ENCODE results near the gene MVB12A. TPM values are rescaled to one million over a fixed set of nuclear protein-coding genes. Genes with fewer than 3 reads are reported as not detected.

The MVB12A gene
- polyA plus RNA-seq, 3 donors, result 43.2 to 47.8 (median 43.7) TPM

GRCh38 chr19:17393002-17393401 lies 26.8 kb upstream of the MVB12A start:
- Mint-ChIP-seq H3K4me1 (peaks cover 30% of the 10 kb centered on the region), H3K27me3 (ENCODE audit: low read depth in 3 of 3) (peaks cover 17 to 27% (median 22%) of the 10 kb centered on the region in 3 donors), H3K36me3 (peaks cover 6 to 12% of the 10 kb centered on the region in 2 donors), H3K9me3 (peaks cover 4 to 18% (median 11%) of the 10 kb centered on the region in 7 donors), H3K4me3 (no peak overlapping the region), H3K27ac (peak overlapping the region in 1 of 7 donors; percentile 48)
- WGBS (ENCODE audit: insufficient coverage), result 80% methylated on average over 1 of the region's 2 CpGs
- Histone ChIP-seq H3K36me3 (replicated peaks in 1 of 2; ENCODE audit: control insufficient read depth in 1 of 2, insufficient read depth in 2 of 2, low read length in 2 of 2) (peaks cover 2 to 10% of the 10 kb centered on the region in 2 donors), H3K4me1 (ENCODE audit: control insufficient read depth in 1 of 2, insufficient read depth in 2 of 2, low read length in 2 of 2) (peaks cover 31 to 38% of the 10 kb centered on the region in 2 donors), H3K4me2 (replicated peaks; ENCODE audit: extremely low read depth, low read length, poor library complexity, severe bottlenecking) (no peak overlapping the region), H3K79me2 (ENCODE audit: insufficient read depth, low read length) (no peaks in the 10 kb centered on the region), H3K27me3 (ENCODE audit: control insufficient read depth in 2 of 2, insufficient read depth in 2 of 2, low read length in 2 of 2) (peaks cover 6 to 15% of the 10 kb centered on the region in 2 donors), H3K9me3 (replicated peaks in 1 of 2; ENCODE audit: control insufficient read depth in 1 of 2, insufficient read depth in 1 of 2, low read length in 2 of 2) (peaks cover 4 to 13% of the 10 kb centered on the region in 2 donors), H3K27ac (ENCODE audit: low read depth in 1 of 2, low read length in 2 of 2) (no peak overlapping the region), H4K20me1 (ENCODE audit: insufficient read depth, low read length) (no peaks in the 10 kb centered on the region), H3K9ac (ENCODE audit: insufficient read depth, low read length, poor library complexity, severe bottlenecking) (no peak overlapping the region), H2AFZ (ENCODE audit: insufficient read depth, low read depth, low read length, poor library complexity, severe bottlenecking) (no peak overlapping the region), H3K4me3 (replicated peaks in 1 of 3; ENCODE audit: low read depth in 2 of 3, low read length in 3 of 3) (no peak overlapping the region)
- TF ChIP-seq CTCF (IDR thresholded peaks at IDR 0.05), result no peak
- intact Hi-C loops (cut with micrococcal nuclease), result no loop called here
- no peak for DNase-seq

GRCh38 chr19:17393914-17394313 lies 25.9 kb upstream of the MVB12A start, which contains the start of gene CCDC194:
TSS of gene CCDC194 (minus strand) at chr19:17394196. CDS start at chr19:17394158, 38 bp downstream.
- intact Hi-C loops (cut with micrococcal nuclease), result no loop called here

More at GRCh38 chr19:17393914-17394313, 25.9 kb upstream of the MVB12A start, which contains the start of gene CCDC194:
- H3K27ac Mint-ChIP-seq, result peak within 1 kb of the TSS in 1 of 7 donors; percentile 78
- peaks cover 31 to 38% of the 10 kb centered on the region in 2 donors for H3K4me1 ChIP-seq (ENCODE audit: control insufficient read depth in 1 of 2, insufficient read depth in 2 of 2, low read length in 2 of 2)
- H3K27me3 Mint-ChIP-seq (ENCODE audit: low read depth in 3 of 3), result peaks cover 17 to 21% (median 18%) of the 10 kb centered on the region in 3 donors
- H3K9me3 ChIP-seq (replicated peaks in 1 of 2; ENCODE audit: control insufficient read depth in 1 of 2, insufficient read depth in 1 of 2, low read length in 2 of 2), result peaks cover 4 to 12% of the 10 kb centered on the region in 2 donors
- H3K4me1 Mint-ChIP-seq, result peaks cover 30% of the 10 kb centered on the region
- H3K27me3 ChIP-seq (ENCODE audit: control insufficient read depth in 2 of 2, insufficient read depth in 2 of 2, low read length in 2 of 2), result peaks cover 6 to 15% of the 10 kb centered on the region in 2 donors
- H3K9me3 Mint-ChIP-seq, result peaks cover 4 to 16% (median 11%) of the 10 kb centered on the region in 7 donors
- H2AFZ ChIP-seq (ENCODE audit: insufficient read depth, low read depth, low read length, poor library complexity, severe bottlenecking), result no peak within 1 kb of the TSS
- H3K36me3 Mint-ChIP-seq, result peaks cover 9 to 21% of the 10 kb centered on the region in 2 donors
- no peaks in the 10 kb centered on the region for H3K79me2 ChIP-seq (ENCODE audit: insufficient read depth, low read length)
- peaks cover 9 to 17% of the 10 kb centered on the region in 2 donors for H3K36me3 ChIP-seq (replicated peaks in 1 of 2; ENCODE audit: control insufficient read depth in 1 of 2, insufficient read depth in 2 of 2, low read length in 2 of 2)
- H3K9ac ChIP-seq (ENCODE audit: insufficient read depth, low read length, poor library complexity, severe bottlenecking), result no peak within 1 kb of the TSS
- no peak within 1 kb of the TSS for H3K4me3 Mint-ChIP-seq
- no peak for TF ChIP-seq CTCF (IDR thresholded peaks at IDR 0.05)
- no peaks in the 10 kb centered on the region for H4K20me1 ChIP-seq (ENCODE audit: insufficient read depth, low read length)
- H3K4me2 ChIP-seq (replicated peaks; ENCODE audit: extremely low read depth, low read length, poor library complexity, severe bottlenecking), result peak within 1 kb of the TSS; percentile 33
- 83% methylated on average over 41 of the region's 41 CpGs for WGBS (ENCODE audit: insufficient coverage)
- peak within 1 kb of the TSS in 1 of 3 experiments; percentile 20 for H3K4me3 ChIP-seq (replicated peaks in 1 of 3; ENCODE audit: low read depth in 2 of 3, low read length in 3 of 3)
- no peak for DNase-seq
- no peak within 1 kb of the TSS for H3K27ac ChIP-seq (ENCODE audit: low read depth in 1 of 2, low read length in 2 of 2)

Measured in CD14-positive monocyte (primary cell).